ENCODE results near the gene OGDHL.
"Not testable (repeated sequence)": the region's sequence is repeated elsewhere in the genome, so short reads cannot be mapped to it uniquely, and the experiment has no call there.

- not testable (repeated sequence) for TF ChIP-seq POLR2A, CTCF (IDR thresholded peaks at IDR 0.05)
Measured at GRCh38 chr10:49772944-49773343, 10.8 kb upstream of the OGDHL start.

All from transverse colon (tissue), 3 donors.